H1 (cell line): ENCODE measurements around the gene CSRNP3.

Experiments used
- CBX8 ChIP-seq: fragments of 300-800, 300-1000 bp; sonication (generic); IDR thresholded peaks from 2 replicates; pipeline ENCODE4 v1.7.1; 2016; ENCODE audit warnings: low read depth, low read length, borderline replicate concordance
- CREB1 ChIP-seq: IDR thresholded peaks from 2 replicates; pipeline ENCODE4 v1.6.1; 2012; ENCODE audit warnings: inconsistent platforms
- EZH2 ChIP-seq: fragments of 200-600 bp; sonication (generic); IDR thresholded peaks from 2 replicates; pipeline ENCODE4 v1.7.1; 2012; ENCODE audit warnings: low read depth, mild to moderate bottlenecking, moderate library complexity, low read length, inconsistent platforms; ENCODE audit not compliant: severe bottlenecking
- NRF1 ChIP-seq: IDR thresholded peaks from 2 replicates; pipeline ENCODE4 v1.6.1; 2011; ENCODE audit warnings: mild to moderate bottlenecking, low read depth, low read length, improper control_type of control experiment
- POLR2A ChIP-seq, 2 experiments: IDR thresholded peaks; 1 replicate in 1 of 2; 2 replicates in 1 of 2; pipeline ENCODE4 v1.6.1; 2011; ENCODE audit warnings: low read depth in 2 of 2, low read length in 2 of 2, mild to moderate bottlenecking in 2 of 2; ENCODE audit errors: control extremely low read depth in 1 of 2
- RAD21 ChIP-seq, 2 experiments: IDR thresholded peaks in 1 of 2; conservative IDR thresholded peaks in 1 of 2; 2 replicates each; pipeline ENCODE4 v1.6.1; 2011; ENCODE audit warnings: low read depth in 2 of 2, low read length in 2 of 2, improper control_type of control experiment in 1 of 2, inconsistent platforms in 1 of 2, mild to moderate bottlenecking in 1 of 2, moderate library complexity in 1 of 2
- RBBP5 ChIP-seq: IDR thresholded peaks from 2 replicates; pipeline ENCODE4 v1.7.1; 2012; ENCODE audit warnings: low read depth, mild to moderate bottlenecking, inconsistent platforms, low read length, moderate library complexity, borderline replicate concordance
- SUZ12 ChIP-seq: fragments of 200-600 bp; sonication (generic); IDR thresholded peaks from 2 replicates; pipeline ENCODE4 v1.6.1; 2012; ENCODE audit warnings: mild to moderate bottlenecking, inconsistent platforms, low read length, moderate library complexity, mixed read lengths
- TAF7 ChIP-seq: optimal IDR thresholded peaks from 2 replicates; pipeline ENCODE3; 2011; ENCODE audit warnings: low read depth, mild to moderate bottlenecking, inconsistent platforms, low read length, moderate library complexity, borderline replicate concordance
- TF ChIP-seq, protein P1 (sequence below), 3 experiments: IDR thresholded peaks; 1 replicate in 2 of 3; 2 replicates in 1 of 3; pipeline versions ENCODE4 v1.5.1 to v1.6.1; 2011; ENCODE audit warnings: low read length in 3 of 3, mild to moderate bottlenecking in 3 of 3, inconsistent platforms in 2 of 3, low read depth in 1 of 3, moderate library complexity in 1 of 3; ENCODE audit not compliant: insufficient read depth in 1 of 3; ENCODE audit errors: control extremely low read depth in 1 of 3

DNA sequence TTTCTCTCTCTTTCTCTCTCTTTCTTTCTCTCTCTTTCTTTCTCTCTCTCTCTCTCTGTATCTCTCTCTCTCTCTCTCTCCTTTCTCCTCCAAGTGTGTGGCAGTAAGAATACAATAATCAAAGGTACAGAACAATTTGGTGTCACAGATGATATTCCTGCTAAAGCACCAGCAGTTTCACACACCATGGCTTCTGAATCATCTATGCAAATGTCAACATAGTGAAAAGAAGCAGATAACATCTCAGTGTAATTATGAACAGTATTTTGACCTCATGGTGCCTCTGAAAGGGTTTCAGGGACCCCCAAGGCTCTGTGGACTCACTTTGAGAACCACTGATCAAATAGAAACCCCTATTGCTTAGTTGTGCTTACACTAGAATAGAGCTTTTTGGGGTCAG, 38.5 kb upstream of the CSRNP3 start:
- TF ChIP-seq RBBP5, result no peak
- no peak for TF ChIP-seq RAD21 (IDR thresholded peaks at IDR 0.05 in 1 of 2, conservative IDR thresholded peaks at IDR 0.05 in 1 of 2; ENCODE audit: low read depth in 2 of 2, low read length in 2 of 2)
- TF ChIP-seq, protein P1, sequence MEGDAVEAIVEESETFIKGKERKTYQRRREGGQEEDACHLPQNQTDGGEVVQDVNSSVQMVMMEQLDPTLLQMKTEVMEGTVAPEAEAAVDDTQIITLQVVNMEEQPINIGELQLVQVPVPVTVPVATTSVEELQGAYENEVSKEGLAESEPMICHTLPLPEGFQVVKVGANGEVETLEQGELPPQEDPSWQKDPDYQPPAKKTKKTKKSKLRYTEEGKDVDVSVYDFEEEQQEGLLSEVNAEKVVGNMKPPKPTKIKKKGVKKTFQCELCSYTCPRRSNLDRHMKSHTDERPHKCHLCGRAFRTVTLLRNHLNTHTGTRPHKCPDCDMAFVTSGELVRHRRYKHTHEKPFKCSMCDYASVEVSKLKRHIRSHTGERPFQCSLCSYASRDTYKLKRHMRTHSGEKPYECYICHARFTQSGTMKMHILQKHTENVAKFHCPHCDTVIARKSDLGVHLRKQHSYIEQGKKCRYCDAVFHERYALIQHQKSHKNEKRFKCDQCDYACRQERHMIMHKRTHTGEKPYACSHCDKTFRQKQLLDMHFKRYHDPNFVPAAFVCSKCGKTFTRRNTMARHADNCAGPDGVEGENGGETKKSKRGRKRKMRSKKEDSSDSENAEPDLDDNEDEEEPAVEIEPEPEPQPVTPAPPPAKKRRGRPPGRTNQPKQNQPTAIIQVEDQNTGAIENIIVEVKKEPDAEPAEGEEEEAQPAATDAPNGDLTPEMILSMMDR (IDR thresholded peaks at IDR 0.05; ENCODE audit: control extremely low read depth in 1 of 3, insufficient read depth in 1 of 3, low read depth in 1 of 3, low read length in 3 of 3), result no peak
- TF ChIP-seq CREB1, result no peak
- no peak for TF ChIP-seq CBX8
- TF ChIP-seq NRF1, result no peak
- TF ChIP-seq POLR2A (IDR thresholded peaks at IDR 0.05; ENCODE audit: control extremely low read depth in 1 of 2, low read depth in 2 of 2, low read length in 2 of 2), result no peak
- no peak for TF ChIP-seq EZH2
- TF ChIP-seq TAF7, result no peak
- no peak for TF ChIP-seq SUZ12
